HEK293T (cell line): ENCODE data around the gene KIAA0513.
"Not testable (repeated sequence)": the region's sequence is repeated elsewhere in the genome, so short reads cannot be mapped to it uniquely, and the experiment has no call there.

Experiments
- CTCF ChIA-PET: fragments of 350-600 bp; formaldehyde crosslinking; extraction: SDS; loops from one replicate; lab custom pipeline; 2021; ENCODE audit warnings: antibody characterized with exemption, inconsistent platforms; lab: Yijun Ruan, JAX
- POLR2A ChIA-PET: fragments of 350-600 bp; formaldehyde crosslinking; extraction: SDS; loops from one replicate; lab custom pipeline; 2020; ENCODE audit warnings: antibody characterized with exemption, inconsistent platforms; lab: Yijun Ruan, JAX
- DNase-seq: peaks from one replicate; pipeline ENCODE4 v3.0.0; 2012; ENCODE audit warnings: mixed read lengths; ENCODE audit errors: extremely low spot score
- ARNT ChIP-seq: fragments of 450-650 bp; IDR thresholded peaks from 2 replicates; pipeline ENCODE4 v1.6.1; 2017; ENCODE audit warnings: mild to moderate bottlenecking
- BHLHE40 ChIP-seq: fragments of 450-650 bp; IDR thresholded peaks from 2 replicates; pipeline ENCODE4 v1.6.1; 2016; ENCODE audit warnings: mild to moderate bottlenecking, moderate library complexity, borderline replicate concordance
- CTBP1 ChIP-seq: fragments of 450-650 bp; IDR thresholded peaks from 2 replicates; pipeline ENCODE4 v1.6.1; 2016; ENCODE audit warnings: borderline replicate concordance
- ELF4 ChIP-seq: fragments of 450-650 bp; IDR thresholded peaks from 2 replicates; pipeline ENCODE4 v1.6.1; 2017; ENCODE audit warnings: antibody characterized with exemption
- FOXA1 ChIP-seq: fragments of 450-650 bp; IDR thresholded peaks from 2 replicates; pipeline ENCODE4 v1.6.1; 2016; ENCODE audit warnings: mild to moderate bottlenecking
- FOXK2 ChIP-seq: fragments of 450-650 bp; IDR thresholded peaks from 2 replicates; pipeline ENCODE4 v1.6.1; 2016; ENCODE audit warnings: mild to moderate bottlenecking
- FOXM1 ChIP-seq: fragments of 450-650 bp; IDR thresholded peaks from 2 replicates; pipeline ENCODE4 v1.6.1; 2017; ENCODE audit warnings: mild to moderate bottlenecking, borderline replicate concordance
- HDGF ChIP-seq: fragments of 450-650 bp; IDR thresholded peaks from 2 replicates; pipeline ENCODE4 v1.6.1; 2017; ENCODE audit warnings: antibody characterized with exemption, borderline replicate concordance
- L3MBTL2 ChIP-seq: fragments of 450-650 bp; conservative IDR thresholded peaks from 2 replicates; pipeline ENCODE4 v1.6.1; 2016; ENCODE audit warnings: mild to moderate bottlenecking
- LEF1 ChIP-seq: fragments of 450-650 bp; IDR thresholded peaks from 2 replicates; pipeline ENCODE4 v1.6.1; 2017; ENCODE audit warnings: mild to moderate bottlenecking, borderline replicate concordance
- NFRKB ChIP-seq: fragments of 450-650 bp; IDR thresholded peaks from 2 replicates; pipeline ENCODE4 v1.6.1; 2016; ENCODE audit warnings: mild to moderate bottlenecking, moderate library complexity
- SP1 ChIP-seq: fragments of 450-650 bp; IDR thresholded peaks from 2 replicates; pipeline ENCODE4 v1.6.1; 2017
- SUZ12 ChIP-seq: fragments of 450-650 bp; IDR thresholded peaks from 2 replicates; pipeline ENCODE4 v1.6.1; 2016; ENCODE audit warnings: mild to moderate bottlenecking
- TARDBP ChIP-seq: fragments of 450-650 bp; IDR thresholded peaks from 2 replicates; pipeline ENCODE4 v1.6.1; 2016
- ZNF384 ChIP-seq: fragments of 450-650 bp; IDR thresholded peaks from 2 replicates; pipeline ENCODE4 v1.6.1; 2016
- TF ChIP-seq, protein P1 (sequence below): fragments of 450-650 bp; IDR thresholded peaks from 2 replicates; pipeline ENCODE4 v1.6.1; 2016

Gene KIAA0513

DNA sequence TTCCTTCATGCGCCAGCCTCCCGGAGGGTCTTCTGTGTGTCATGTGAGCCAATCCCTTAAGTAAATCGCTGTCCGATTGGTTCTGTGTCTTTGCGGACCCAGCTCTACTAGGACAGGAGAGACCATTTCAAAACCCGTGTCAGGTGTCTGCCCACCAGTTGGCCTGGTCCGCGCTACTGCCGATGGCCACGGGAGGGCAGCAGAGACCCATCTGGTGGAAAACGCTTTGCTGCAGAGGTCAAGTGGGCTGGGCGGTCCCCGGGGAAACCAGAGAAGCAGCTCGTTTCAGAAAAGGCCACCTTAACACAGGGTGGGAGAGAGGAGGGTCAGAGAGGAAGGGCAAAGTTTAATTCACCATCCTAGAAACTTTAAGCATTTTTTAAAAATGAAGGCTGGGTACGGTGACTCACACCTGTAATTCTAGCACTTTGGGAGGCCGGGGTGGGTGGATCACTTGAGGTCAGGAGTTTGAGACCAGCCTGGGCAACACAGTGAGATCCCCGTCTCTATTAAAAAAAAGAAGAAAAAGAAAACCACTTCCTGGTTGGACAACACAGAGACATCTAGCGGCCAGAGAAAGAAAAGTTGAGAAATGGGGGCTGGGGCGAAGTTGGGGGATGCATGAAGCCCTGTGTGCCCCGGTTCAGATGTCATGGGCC lies 87.4 kb downstream of the KIAA0513 start:
- peak; percentile 90 for DNase-seq
- POLR2A ChIA-PET, result interaction anchor here (0.7 to 0.8 kb wide), 2 partner anchors 10 to 34 kb away, joined by 3 read pairs; no protein-coding TSS in a partner anchor
- CTCF ChIA-PET, result interaction anchor here (0.6 to 2.0 kb wide), 21 partner anchors 8 to 301 kb away, joined by 3 to 7 read pairs (median 4); no protein-coding TSS in a partner anchor
- no peak for TF ChIP-seq HDGF
- no peak for TF ChIP-seq FOXK2
- TF ChIP-seq NFRKB, result no peak
- TF ChIP-seq ELF4, result peak; percentile 41; the same call in 1 of the 2 replicates
- TF ChIP-seq SP1, result no peak
- no peak for TF ChIP-seq CTBP1
- TF ChIP-seq ZNF384, result peak; percentile 78
- no peak for TF ChIP-seq SUZ12
- TF ChIP-seq FOXA1, result no peak
- no peak for TF ChIP-seq BHLHE40
- TF ChIP-seq, protein P1, sequence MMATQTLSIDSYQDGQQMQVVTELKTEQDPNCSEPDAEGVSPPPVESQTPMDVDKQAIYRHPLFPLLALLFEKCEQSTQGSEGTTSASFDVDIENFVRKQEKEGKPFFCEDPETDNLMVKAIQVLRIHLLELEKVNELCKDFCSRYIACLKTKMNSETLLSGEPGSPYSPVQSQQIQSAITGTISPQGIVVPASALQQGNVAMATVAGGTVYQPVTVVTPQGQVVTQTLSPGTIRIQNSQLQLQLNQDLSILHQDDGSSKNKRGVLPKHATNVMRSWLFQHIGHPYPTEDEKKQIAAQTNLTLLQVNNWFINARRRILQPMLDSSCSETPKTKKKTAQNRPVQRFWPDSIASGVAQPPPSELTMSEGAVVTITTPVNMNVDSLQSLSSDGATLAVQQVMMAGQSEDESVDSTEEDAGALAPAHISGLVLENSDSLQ, result no peak
- TF ChIP-seq FOXM1, result no peak

DNA sequence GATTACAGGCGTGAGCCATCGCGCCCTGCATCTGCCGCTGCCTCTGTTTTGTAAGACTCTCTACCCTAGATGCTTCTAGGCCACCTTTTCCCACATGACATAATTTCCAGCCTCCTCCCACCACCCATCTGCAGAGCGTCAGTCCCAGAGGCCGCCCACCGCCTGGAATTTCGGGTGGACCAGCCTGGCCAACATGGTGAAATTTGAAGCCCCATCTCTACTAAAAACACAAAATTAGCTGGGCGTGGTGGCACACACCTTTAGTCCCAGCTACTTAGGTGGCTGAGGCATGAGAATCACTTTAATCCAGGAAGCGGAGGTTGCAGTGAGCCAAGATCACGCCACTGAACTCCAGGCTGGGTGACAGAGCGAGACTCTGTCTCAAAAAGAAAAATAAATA lies 89.8 kb downstream of the KIAA0513 start:
- POLR2A ChIA-PET, result no interaction called here
- CTCF ChIA-PET, result no interaction called here
- DNase-seq, result no peak

GRCh38 chr16:85120006-85120340 lies 92.4 kb downstream of the KIAA0513 start:
- DNase-seq, result no peak
- TF ChIP-seq FOXK2, result no peak
- TF ChIP-seq HDGF, result no peak
- TF ChIP-seq NFRKB, result no peak
- no peak for TF ChIP-seq TARDBP
- TF ChIP-seq, protein P1, result no peak
- no peak for TF ChIP-seq LEF1
- no peak for TF ChIP-seq BHLHE40
- TF ChIP-seq ELF4, result no peak
- no peak for TF ChIP-seq ARNT
- no peak for TF ChIP-seq FOXM1
- TF ChIP-seq ZNF384, result no peak
- no peak for TF ChIP-seq SUZ12
- no peak for TF ChIP-seq CTBP1
- TF ChIP-seq L3MBTL2, result no peak
- TF ChIP-seq SP1, result no peak
- no peak for TF ChIP-seq FOXA1
- ChIA-PET POLR2A (no interaction called here), CTCF (interaction anchor here (1.5 kb wide), 1 partner anchor 53 kb away, joined by 3 read pairs; no protein-coding TSS in a partner anchor)

More for the DNA sequence above, 89.8 kb downstream of the KIAA0513 start:
- TF ChIP-seq FOXM1, result no peak
- TF ChIP-seq, protein P1, result no peak

DNA sequence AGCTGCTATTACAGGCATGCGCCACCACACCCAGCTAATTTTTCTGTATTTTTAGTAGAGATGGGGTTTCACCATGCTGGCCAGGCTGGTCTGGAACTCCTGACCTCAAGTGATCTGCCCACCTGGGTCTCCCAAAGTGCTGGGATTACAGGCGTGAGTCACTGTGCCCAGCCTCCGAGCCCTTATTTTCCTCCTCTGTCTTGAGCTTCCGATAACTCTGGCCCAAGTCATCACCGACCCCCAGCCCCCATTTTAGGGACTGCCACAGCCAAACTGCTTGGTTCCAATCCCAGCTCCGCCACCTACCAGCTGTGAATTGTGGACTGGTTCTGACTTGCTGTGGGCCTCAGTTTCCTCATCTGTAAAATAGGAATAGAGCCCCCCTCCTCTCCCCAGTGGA lies 95.8 kb downstream of the KIAA0513 start:
- POLR2A ChIA-PET, DNase-seq: not testable (repeated sequence)
- CTCF ChIA-PET, result interaction anchor here (0.7 to 1.5 kb wide), 2 partner anchors 9 to 297 kb away, joined by 5 to 6 read pairs; no protein-coding TSS in a partner anchor

GRCh38 chr16:85123891-85124635 lies 96.5 kb downstream of the KIAA0513 start:
- TF ChIP-seq CTBP1 (no peak), L3MBTL2 (no peak), SUZ12 (no peak), FOXM1 (no peak), HDGF (no peak), FOXA1 (no peak), TARDBP (no peak), BHLHE40 (no peak), LEF1 (no peak), NFRKB (no peak), FOXK2 (no peak), ZNF384 (no peak), ELF4 (no peak), ARNT (no peak), SP1 (no peak)
- TF ChIP-seq, protein P1, result no peak
- CTCF ChIA-PET, result interaction anchor here (1.5 kb wide), 1 partner anchor 9 kb away, joined by 6 read pairs; no protein-coding TSS in a partner anchor
- no peak for DNase-seq
- POLR2A ChIA-PET, result no interaction called here
